Measurements from ENCODE around the gene GABRG2. TPM values are rescaled to one million over a fixed set of nuclear protein-coding genes. Genes with fewer than 3 reads are reported as not detected.

Gene GABRG2
- polyA plus RNA-seq, 1 donor (not counting 4 experiments of a cell fraction or from before 2014, with no cell fraction given) = not detected

- H3K9ac ChIP-seq (ENCODE audit: control insufficient read depth, extremely low read depth, insufficient read depth, low read length) = no peak overlapping the region
- no peaks in the 10 kb centered on the region for H3K36me3 ChIP-seq (ENCODE audit: control insufficient read depth in 2 of 2, extremely low read depth in 1 of 2, insufficient read depth in 2 of 2, low read length in 2 of 2)
- H3K9me3 ChIP-seq (ENCODE audit: control insufficient read depth, low read depth, low read length) = no peaks in the 10 kb centered on the region
- no peak overlapping the region for H3K4me3 ChIP-seq (ENCODE audit: control insufficient read depth in 2 of 3, extremely low read depth in 1 of 3, insufficient read depth in 2 of 3, low read depth in 1 of 3, low read length in 3 of 3)
- H4K20me1 ChIP-seq (ENCODE audit: control insufficient read depth, extremely low read depth, insufficient read depth, low read length) = no peaks in the 10 kb centered on the region
- no peaks in the 10 kb centered on the region for H3K4me1 ChIP-seq (ENCODE audit: control insufficient read depth, extremely low read depth, insufficient read depth, low read length)
- no peak for TF ChIP-seq EZH2 (IDR thresholded peaks at IDR 0.05; ENCODE audit: low read length)
- TF ChIP-seq, protein P1, sequence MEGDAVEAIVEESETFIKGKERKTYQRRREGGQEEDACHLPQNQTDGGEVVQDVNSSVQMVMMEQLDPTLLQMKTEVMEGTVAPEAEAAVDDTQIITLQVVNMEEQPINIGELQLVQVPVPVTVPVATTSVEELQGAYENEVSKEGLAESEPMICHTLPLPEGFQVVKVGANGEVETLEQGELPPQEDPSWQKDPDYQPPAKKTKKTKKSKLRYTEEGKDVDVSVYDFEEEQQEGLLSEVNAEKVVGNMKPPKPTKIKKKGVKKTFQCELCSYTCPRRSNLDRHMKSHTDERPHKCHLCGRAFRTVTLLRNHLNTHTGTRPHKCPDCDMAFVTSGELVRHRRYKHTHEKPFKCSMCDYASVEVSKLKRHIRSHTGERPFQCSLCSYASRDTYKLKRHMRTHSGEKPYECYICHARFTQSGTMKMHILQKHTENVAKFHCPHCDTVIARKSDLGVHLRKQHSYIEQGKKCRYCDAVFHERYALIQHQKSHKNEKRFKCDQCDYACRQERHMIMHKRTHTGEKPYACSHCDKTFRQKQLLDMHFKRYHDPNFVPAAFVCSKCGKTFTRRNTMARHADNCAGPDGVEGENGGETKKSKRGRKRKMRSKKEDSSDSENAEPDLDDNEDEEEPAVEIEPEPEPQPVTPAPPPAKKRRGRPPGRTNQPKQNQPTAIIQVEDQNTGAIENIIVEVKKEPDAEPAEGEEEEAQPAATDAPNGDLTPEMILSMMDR (optimal IDR thresholded peaks at IDR 0.05 in 1 of 3, IDR thresholded peaks at IDR 0.05 in 1 of 3, conservative IDR thresholded peaks at IDR 0.05 in 1 of 3; ENCODE audit: extremely low read depth in 1 of 3, insufficient read depth in 2 of 3, low read length in 3 of 3) = no peak
- FAIRE-seq = no peak
- H3K27me3 ChIP-seq (ENCODE audit: control insufficient read depth, extremely low read depth, insufficient read depth, low read length) = no peaks in the 10 kb centered on the region
- dilution Hi-C loops (cut with MboI; ENCODE audit: extremely low pct_ligation_motif_present, low sequenced_read_pairs) = no loop called here
- H3K79me2 ChIP-seq (ENCODE audit: control insufficient read depth, insufficient read depth, low read length) = no peaks in the 10 kb centered on the region
- H3K27ac ChIP-seq (ENCODE audit: control insufficient read depth, insufficient read depth, low read length) = no peak overlapping the region
- H3K9me1 ChIP-seq (ENCODE audit: control insufficient read depth, extremely low read depth, insufficient read depth, low read length) = no peaks in the 10 kb centered on the region
- H3K4me2 ChIP-seq (ENCODE audit: control insufficient read depth, extremely low read depth, insufficient read depth, low read depth, low read length) = no peak overlapping the region
- no peak for DNase-seq (ENCODE audit: low read depth, low spot score)
- no peak overlapping the region for H2AFZ ChIP-seq (ENCODE audit: control insufficient read depth, low read length)
These were observed 128.8 kb downstream of the GABRG2 start for GRCh38 chr5:162196351-162196750.

- Histone ChIP-seq H3K79me2 (ENCODE audit: control insufficient read depth, insufficient read depth, low read length) (no peaks in the 10 kb centered on the region), H3K9me3 (ENCODE audit: control insufficient read depth, low read depth, low read length) (no peaks in the 10 kb centered on the region), H3K9me1 (ENCODE audit: control insufficient read depth, extremely low read depth, insufficient read depth, low read length) (no peaks in the 10 kb centered on the region), H4K20me1 (ENCODE audit: control insufficient read depth, extremely low read depth, insufficient read depth, low read length) (no peaks in the 10 kb centered on the region), H3K4me3 (ENCODE audit: control insufficient read depth in 2 of 3, extremely low read depth in 1 of 3, insufficient read depth in 2 of 3, low read depth in 1 of 3, low read length in 3 of 3) (no peak overlapping the region), H3K4me2 (ENCODE audit: control insufficient read depth, extremely low read depth, insufficient read depth, low read depth, low read length) (no peak overlapping the region), H3K36me3 (ENCODE audit: control insufficient read depth in 2 of 2, extremely low read depth in 1 of 2, insufficient read depth in 2 of 2, low read length in 2 of 2) (no peaks in the 10 kb centered on the region), H3K27me3 (ENCODE audit: control insufficient read depth, extremely low read depth, insufficient read depth, low read length) (no peaks in the 10 kb centered on the region), H3K27ac (ENCODE audit: control insufficient read depth, insufficient read depth, low read length) (no peak overlapping the region), H3K9ac (ENCODE audit: control insufficient read depth, extremely low read depth, insufficient read depth, low read length) (no peak overlapping the region), H3K4me1 (ENCODE audit: control insufficient read depth, extremely low read depth, insufficient read depth, low read length) (no peaks in the 10 kb centered on the region), H2AFZ (ENCODE audit: control insufficient read depth, low read length) (no peak overlapping the region)
- FAIRE-seq (no peak), DNase-seq (ENCODE audit: low read depth, low spot score) (no peak)
- dilution Hi-C loops (cut with MboI; ENCODE audit: extremely low pct_ligation_motif_present, low sequenced_read_pairs) = no loop called here
- TF ChIP-seq, protein P1 (optimal IDR thresholded peaks at IDR 0.05 in 1 of 3, IDR thresholded peaks at IDR 0.05 in 1 of 3, conservative IDR thresholded peaks at IDR 0.05 in 1 of 3; ENCODE audit: extremely low read depth in 1 of 3, insufficient read depth in 2 of 3, low read length in 3 of 3) = no peak
- no peak for TF ChIP-seq EZH2 (IDR thresholded peaks at IDR 0.05; ENCODE audit: low read length)
These were observed 134.8 kb downstream of the GABRG2 start for GRCh38 chr5:162202285-162202880.

Other genes with a start within 250 kb of the GABRG2 start
- gene GABRA1, start 219.7 kb upstream of the GABRG2 start, polyA plus RNA-seq = not detected in 3 replicates

All from keratinocyte (primary cell).